ENCODE data around the gene ATXN7L1. TPM values are rescaled to one million over a fixed set of nuclear protein-coding genes. Genes with fewer than 3 reads are reported as not detected.
A peak's percentile ranks its signal among the peaks of the same experiment; 100 is the strongest.

ATXN7L1 gene
- total RNA-seq, 2 donors from 2014 or later = 3.6 to 5.4 TPM

DNA sequence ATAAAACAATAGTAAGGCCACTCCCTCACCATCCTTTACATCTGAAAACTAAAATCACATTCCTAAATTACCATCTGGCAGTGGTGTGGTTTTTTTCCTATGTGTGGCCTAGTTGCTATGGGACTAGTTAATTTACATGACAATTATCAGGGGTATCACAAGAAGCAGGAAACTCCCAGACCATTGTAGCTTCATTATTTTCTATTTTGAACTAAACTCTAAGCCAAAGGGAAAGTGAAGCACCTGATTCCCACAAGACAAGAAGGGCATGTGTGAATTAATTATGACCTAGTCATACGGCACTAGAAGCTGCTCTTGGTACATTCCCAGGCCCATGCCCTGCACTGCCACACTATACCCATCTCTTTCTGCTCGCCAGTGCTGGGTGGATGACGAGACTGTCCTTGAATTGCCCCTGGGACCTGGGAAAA is 103.4 kb downstream of the ATXN7L1 start:
- Mint-ChIP-seq H3K27me3 (no peaks in the 10 kb centered on the region), H3K27ac (no peak overlapping the region), H3K4me1 (ENCODE audit: low read depth in 2 of 2) (peaks cover 0 to 10% of the 10 kb centered on the region in 2 donors), H3K9me3 (no peaks in the 10 kb centered on the region), H3K4me3 (no peak overlapping the region), H3K36me3 (no peaks in the 10 kb centered on the region)
- DNase-seq (ENCODE audit: low spot score) = no peak
- ATAC-seq = no peak

DNA sequence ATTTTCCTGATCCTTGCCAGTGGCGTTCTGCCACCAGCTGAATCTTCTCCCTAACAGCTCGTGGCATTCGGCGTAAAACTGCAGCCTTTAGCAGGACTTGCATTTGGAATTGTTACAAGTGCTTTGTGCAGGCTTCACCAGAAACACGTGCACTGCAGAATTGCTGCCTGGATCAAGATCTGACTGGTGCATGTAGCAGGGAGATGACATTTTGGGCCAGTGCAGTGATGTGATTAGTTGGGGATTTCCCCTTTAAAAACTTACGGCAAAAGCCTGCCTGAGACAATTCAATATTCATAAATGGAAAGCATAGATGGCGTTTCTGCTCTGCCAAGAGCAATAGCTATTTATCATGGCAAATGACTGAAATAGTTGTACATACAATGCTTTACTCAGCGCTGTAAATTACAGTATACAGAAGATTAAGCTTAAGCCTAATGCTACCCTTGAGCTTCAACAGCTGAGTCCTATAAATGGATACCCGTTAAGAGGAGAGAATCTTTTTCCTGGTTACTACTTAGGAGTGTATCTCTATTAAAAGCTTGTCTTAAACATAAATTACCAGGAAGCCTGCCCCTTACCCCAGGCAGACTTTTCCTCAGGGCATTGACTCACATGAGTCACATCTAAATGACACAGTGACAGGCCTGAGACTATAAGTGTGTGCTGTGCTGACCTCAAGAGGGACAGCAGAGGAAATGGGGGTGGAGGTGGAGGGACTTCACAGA is 106.3 kb downstream of the ATXN7L1 start:
- Mint-ChIP-seq H3K4me3 (no peak overlapping the region), H3K27me3 (no peaks in the 10 kb centered on the region), H3K36me3 (no peaks in the 10 kb centered on the region), H3K4me1 (ENCODE audit: low read depth in 2 of 2) (peaks cover 6 to 17% of the 10 kb centered on the region in 2 donors), H3K27ac (peak overlapping the region in 1 of 2 donors; percentile 68), H3K9me3 (no peaks in the 10 kb centered on the region)
- DNase-seq (ENCODE audit: low spot score) (peak; percentile 54), ATAC-seq (peak; percentile 69 to 76)

DNA sequence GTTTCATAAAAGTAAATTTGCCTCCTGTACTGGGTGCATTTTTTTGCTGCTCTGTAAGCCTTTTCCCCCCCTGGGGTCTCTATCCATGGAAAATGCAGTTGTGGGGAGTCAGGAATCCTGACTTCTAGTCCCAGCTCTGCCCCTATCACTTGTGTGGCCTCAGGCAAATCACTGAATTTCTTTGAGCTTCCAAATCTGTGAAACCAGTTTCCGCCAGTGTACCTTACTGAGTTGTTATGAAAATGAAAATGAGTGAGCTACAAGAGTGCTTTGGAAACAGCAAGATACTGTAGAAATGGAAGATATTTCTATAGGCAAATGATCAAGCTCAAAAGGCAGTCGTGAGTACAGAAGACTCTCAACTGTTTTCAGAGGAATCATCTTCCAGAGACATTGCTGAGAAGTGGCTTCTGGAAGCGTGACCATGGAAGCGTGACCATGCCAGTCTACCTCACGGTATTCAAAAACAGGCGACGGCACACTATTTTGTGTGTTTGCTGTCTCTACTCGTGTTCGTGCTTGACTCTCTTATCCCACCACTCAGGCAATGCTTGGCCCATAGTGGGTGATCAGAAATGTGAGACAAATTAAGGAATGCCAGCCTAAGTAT is 107.4 kb downstream of the ATXN7L1 start:
- Mint-ChIP-seq H3K36me3 (no peaks in the 10 kb centered on the region), H3K4me1 (ENCODE audit: low read depth in 2 of 2) (peaks cover 6 to 17% of the 10 kb centered on the region in 2 donors), H3K27ac (no peak overlapping the region), H3K27me3 (no peaks in the 10 kb centered on the region), H3K4me3 (no peak overlapping the region), H3K9me3 (no peaks in the 10 kb centered on the region)
- ATAC-seq (no peak), DNase-seq (ENCODE audit: low spot score) (peak; percentile 55)

DNA sequence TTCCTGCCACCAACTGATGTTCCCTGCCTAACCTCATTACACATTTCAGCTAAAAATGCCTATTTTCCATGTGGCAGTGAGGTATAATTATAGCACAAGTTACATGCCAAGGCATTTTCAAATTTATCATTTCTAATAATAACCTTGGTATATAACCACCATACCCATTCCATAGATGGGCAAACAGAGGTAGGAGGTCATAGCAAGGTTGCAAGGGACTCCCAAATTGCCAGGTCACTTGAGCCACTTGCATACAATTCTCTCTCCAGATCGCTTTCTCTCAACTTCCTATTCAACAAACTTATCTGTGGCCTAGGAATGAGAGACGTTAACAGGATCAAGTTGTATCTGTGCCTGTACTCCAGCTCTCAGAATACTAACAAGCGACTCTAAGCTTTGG is 108.3 kb downstream of the ATXN7L1 start:
- DNase-seq (ENCODE audit: low spot score) (peak; percentile 6), ATAC-seq (no peak)
- peaks cover 0 to 1% of the 10 kb centered on the region in 2 donors for H3K27me3 Mint-ChIP-seq
- H3K4me3 Mint-ChIP-seq = no peak overlapping the region
- peaks cover 6 to 12% of the 10 kb centered on the region in 2 donors for H3K4me1 Mint-ChIP-seq (ENCODE audit: low read depth in 2 of 2)
- no peak overlapping the region for H3K27ac Mint-ChIP-seq
- H3K36me3 Mint-ChIP-seq = no peaks in the 10 kb centered on the region
- H3K9me3 Mint-ChIP-seq = no peaks in the 10 kb centered on the region

DNA sequence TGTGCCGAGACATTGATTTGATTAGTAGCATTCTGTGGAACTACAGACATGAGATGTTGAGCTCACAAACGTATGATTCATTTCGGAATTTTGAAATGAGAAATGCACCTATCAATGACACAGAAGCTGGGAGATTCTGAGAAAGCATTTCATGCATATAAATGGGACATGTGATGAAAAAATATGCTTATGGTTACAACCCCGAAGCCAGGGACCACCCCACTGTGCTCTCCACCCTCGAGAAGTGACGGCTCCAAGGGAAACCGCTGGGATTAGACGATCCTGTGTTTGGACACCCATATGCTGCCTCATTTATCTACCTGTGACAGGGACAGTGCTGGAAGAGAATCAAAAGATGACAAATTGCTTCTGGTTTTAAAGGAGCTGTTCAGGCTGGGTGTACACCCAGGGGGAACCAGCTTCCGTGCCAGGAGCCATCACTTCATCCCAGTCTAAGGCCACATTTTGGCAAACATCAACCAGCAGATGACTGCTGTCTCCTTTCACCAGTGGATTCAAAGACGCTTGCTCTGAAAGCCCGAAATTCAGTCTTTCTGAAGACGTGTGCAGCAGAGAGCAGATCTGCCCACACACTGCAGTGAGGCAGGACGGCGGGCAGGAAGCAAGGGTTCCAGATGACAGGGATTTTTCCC is 109.9 kb downstream of the ATXN7L1 start:
- no peak overlapping the region for H3K27ac Mint-ChIP-seq
- no peaks in the 10 kb centered on the region for H3K36me3 Mint-ChIP-seq
- peaks cover 0 to 2% of the 10 kb centered on the region in 2 donors for H3K27me3 Mint-ChIP-seq
- H3K9me3 Mint-ChIP-seq = no peaks in the 10 kb centered on the region
- DNase-seq (ENCODE audit: low spot score) (no peak), ATAC-seq (no peak)
- H3K4me1 Mint-ChIP-seq (ENCODE audit: low read depth in 2 of 2) = peaks cover 8 to 16% of the 10 kb centered on the region in 2 donors
- H3K4me3 Mint-ChIP-seq = no peak overlapping the region

GRCh38 chr7:105765846-105766245 is 110.6 kb downstream of the ATXN7L1 start:
- no peaks in the 10 kb centered on the region for H3K36me3 Mint-ChIP-seq
- no peak for ATAC-seq
- no peak for DNase-seq (ENCODE audit: low spot score)
- peaks cover 0 to 2% of the 10 kb centered on the region in 2 donors for H3K27me3 Mint-ChIP-seq
- H3K4me3 Mint-ChIP-seq = no peak overlapping the region
- peak overlapping the region in 1 of 2 donors; percentile 56 for H3K27ac Mint-ChIP-seq
- peaks cover 15 to 21% of the 10 kb centered on the region in 2 donors for H3K4me1 Mint-ChIP-seq (ENCODE audit: low read depth in 2 of 2)
- no peaks in the 10 kb centered on the region for H3K9me3 Mint-ChIP-seq

GRCh38 chr7:105764506-105764905 is 111.9 kb downstream of the ATXN7L1 start:
- Mint-ChIP-seq H3K27ac (no peak overlapping the region), H3K4me1 (ENCODE audit: low read depth in 2 of 2) (peaks cover 27 to 29% of the 10 kb centered on the region in 2 donors), H3K27me3 (peaks cover 0 to 2% of the 10 kb centered on the region in 2 donors), H3K9me3 (no peaks in the 10 kb centered on the region), H3K4me3 (no peak overlapping the region), H3K36me3 (no peaks in the 10 kb centered on the region)
- DNase-seq (ENCODE audit: low spot score) (no peak), ATAC-seq (no peak)

GRCh38 chr7:105760551-105761447 is 115.6 kb downstream of the ATXN7L1 start:
- no peak for ATAC-seq
- Mint-ChIP-seq H3K36me3 (no peaks in the 10 kb centered on the region), H3K4me1 (ENCODE audit: low read depth in 2 of 2) (peaks cover 25 to 30% of the 10 kb centered on the region in 2 donors), H3K27ac (no peak overlapping the region), H3K27me3 (peaks cover 0 to 2% of the 10 kb centered on the region in 2 donors), H3K4me3 (no peak overlapping the region), H3K9me3 (no peaks in the 10 kb centered on the region)
- no peak for DNase-seq (ENCODE audit: low spot score)

GRCh38 chr7:105759670-105760550 is 116.5 kb downstream of the ATXN7L1 start:
- H3K27ac Mint-ChIP-seq = peak overlapping the region in 1 of 2 donors; percentile 60
- H3K4me3 Mint-ChIP-seq = no peak overlapping the region
- ATAC-seq = no peak
- no peak for DNase-seq (ENCODE audit: low spot score)
- H3K4me1 Mint-ChIP-seq (ENCODE audit: low read depth in 2 of 2) = peaks cover 21 to 23% of the 10 kb centered on the region in 2 donors
- H3K27me3 Mint-ChIP-seq = peaks cover 0 to 2% of the 10 kb centered on the region in 2 donors
- H3K36me3 Mint-ChIP-seq = no peaks in the 10 kb centered on the region
- no peaks in the 10 kb centered on the region for H3K9me3 Mint-ChIP-seq

DNA sequence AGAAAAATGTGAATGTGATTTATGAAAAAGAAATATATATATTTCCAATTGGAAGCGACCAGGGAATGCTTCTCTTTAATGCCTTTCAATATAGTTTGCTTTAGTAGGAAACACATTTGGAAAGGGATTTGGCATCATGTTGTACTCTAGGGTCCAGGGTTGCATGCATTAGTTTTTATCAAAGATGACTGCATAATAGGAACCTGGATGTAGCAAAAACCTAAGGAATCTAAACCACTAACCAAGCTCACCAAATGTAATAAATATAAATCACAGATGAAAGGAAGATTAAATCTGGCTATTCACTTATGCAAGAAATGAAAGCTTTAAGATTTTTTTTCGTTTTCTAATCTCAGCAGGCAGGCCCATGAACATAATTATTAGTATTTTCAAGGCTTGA is 120.0 kb downstream of the ATXN7L1 start:
- peaks cover 17 to 21% of the 10 kb centered on the region in 2 donors for H3K4me1 Mint-ChIP-seq (ENCODE audit: low read depth in 2 of 2)
- no peak overlapping the region for H3K4me3 Mint-ChIP-seq
- no peak for ATAC-seq
- H3K36me3 Mint-ChIP-seq = no peaks in the 10 kb centered on the region
- DNase-seq (ENCODE audit: low spot score) = no peak
- H3K27ac Mint-ChIP-seq = no peak overlapping the region
- no peaks in the 10 kb centered on the region for H3K27me3 Mint-ChIP-seq
- H3K9me3 Mint-ChIP-seq = no peaks in the 10 kb centered on the region

DNA sequence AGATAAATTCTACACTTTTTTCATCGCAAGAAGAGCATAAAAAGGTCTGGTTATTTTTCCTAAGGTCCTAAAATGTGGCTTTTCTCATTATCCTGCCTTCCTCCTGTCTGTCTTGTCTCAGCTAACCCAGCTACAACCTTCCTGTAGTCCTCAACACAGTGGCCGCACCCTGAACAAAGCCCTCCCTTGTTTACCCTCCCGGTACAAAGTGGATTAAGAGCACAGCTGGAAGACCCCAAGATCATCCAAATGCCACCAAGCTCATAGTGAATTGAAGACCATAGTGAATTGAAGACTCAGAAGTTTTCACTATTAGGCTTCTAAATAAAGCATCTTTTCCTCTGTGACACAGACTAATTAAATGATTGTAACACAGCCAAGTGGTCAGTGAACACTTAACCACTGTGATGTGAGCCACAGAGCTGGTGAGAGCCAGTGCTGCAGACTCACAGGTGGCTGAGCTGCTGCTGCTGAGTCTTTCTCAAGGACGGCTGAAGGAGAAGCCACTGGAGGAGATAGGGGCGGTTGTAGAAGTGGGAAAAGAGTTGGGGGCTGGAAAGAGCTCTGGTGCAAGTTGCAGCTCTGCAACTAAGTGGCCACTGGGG is 123.6 kb downstream of the ATXN7L1 start:
- DNase-seq (ENCODE audit: low spot score) = no peak
- Mint-ChIP-seq H3K36me3 (no peaks in the 10 kb centered on the region), H3K4me1 (ENCODE audit: low read depth in 2 of 2) (peaks cover 0 to 3% of the 10 kb centered on the region in 2 donors), H3K27ac (no peak overlapping the region), H3K9me3 (no peaks in the 10 kb centered on the region), H3K27me3 (no peaks in the 10 kb centered on the region), H3K4me3 (no peak overlapping the region)
- no peak for ATAC-seq

DNA sequence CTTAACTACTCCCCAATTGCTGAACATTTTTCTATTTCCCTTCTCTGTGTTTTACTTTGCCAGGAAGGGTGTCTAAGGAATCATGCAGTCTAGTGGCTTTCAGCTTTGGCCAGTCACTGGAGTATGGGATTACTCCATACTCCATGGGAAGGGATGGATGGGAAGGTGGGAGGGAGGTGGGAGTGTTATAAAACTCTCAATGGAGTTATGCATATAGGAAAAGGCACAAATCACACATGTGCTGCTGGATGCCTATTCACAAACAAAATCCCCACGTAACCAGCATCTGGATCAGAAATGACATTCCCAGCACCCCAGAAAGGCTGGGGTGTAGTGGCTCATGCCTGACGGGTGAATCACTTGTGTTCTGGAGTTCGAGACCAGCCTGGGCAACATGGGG is 125.3 kb downstream of the ATXN7L1 start:
- H3K27me3 Mint-ChIP-seq = no peaks in the 10 kb centered on the region
- no peak for ATAC-seq
- no peak for DNase-seq (ENCODE audit: low spot score)
- no peak overlapping the region for H3K27ac Mint-ChIP-seq
- H3K4me3 Mint-ChIP-seq = no peak overlapping the region
- no peaks in the 10 kb centered on the region for H3K36me3 Mint-ChIP-seq
- no peaks in the 10 kb centered on the region for H3K9me3 Mint-ChIP-seq
- H3K4me1 Mint-ChIP-seq (ENCODE audit: low read depth in 2 of 2) = peaks cover 0 to 3% of the 10 kb centered on the region in 2 donors

Measured in natural killer cell treated with Interleukin-12 subunit alpha and Interleukin-12 subunit beta and Interleukin-15 and Interleukin-18, amount 100 ng/mL, for 72 hours (primary cell).